ENCODE measurements around the gene BLMH.

DNA sequence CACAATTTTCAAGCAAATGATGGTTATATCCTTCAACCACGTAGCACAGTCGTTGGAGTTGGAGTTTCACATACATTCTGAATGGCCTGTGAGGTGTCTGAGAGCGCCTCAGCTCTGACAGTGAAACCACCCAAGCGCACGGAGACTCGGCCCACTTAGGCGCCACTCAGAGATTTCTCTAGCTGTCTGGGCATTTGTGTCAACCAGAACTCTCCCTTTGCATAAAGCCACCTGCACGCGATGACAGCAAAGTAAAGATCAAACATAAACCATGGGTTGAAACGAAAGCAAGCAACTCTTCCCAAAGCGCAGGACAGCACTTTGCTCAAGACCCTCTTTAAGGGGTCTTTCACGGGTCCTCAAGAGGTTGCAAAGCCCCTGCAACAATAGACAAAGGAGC is 56.8 kb downstream of the BLMH start:
- TF ChIP-seq, protein P1, sequence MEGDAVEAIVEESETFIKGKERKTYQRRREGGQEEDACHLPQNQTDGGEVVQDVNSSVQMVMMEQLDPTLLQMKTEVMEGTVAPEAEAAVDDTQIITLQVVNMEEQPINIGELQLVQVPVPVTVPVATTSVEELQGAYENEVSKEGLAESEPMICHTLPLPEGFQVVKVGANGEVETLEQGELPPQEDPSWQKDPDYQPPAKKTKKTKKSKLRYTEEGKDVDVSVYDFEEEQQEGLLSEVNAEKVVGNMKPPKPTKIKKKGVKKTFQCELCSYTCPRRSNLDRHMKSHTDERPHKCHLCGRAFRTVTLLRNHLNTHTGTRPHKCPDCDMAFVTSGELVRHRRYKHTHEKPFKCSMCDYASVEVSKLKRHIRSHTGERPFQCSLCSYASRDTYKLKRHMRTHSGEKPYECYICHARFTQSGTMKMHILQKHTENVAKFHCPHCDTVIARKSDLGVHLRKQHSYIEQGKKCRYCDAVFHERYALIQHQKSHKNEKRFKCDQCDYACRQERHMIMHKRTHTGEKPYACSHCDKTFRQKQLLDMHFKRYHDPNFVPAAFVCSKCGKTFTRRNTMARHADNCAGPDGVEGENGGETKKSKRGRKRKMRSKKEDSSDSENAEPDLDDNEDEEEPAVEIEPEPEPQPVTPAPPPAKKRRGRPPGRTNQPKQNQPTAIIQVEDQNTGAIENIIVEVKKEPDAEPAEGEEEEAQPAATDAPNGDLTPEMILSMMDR (IDR thresholded peaks at IDR 0.05) = no peak
- TF ChIP-seq EZH2 (IDR thresholded peaks at IDR 0.05; ENCODE audit: borderline replicate concordance, insufficient read depth, low read depth, low read length, poor library complexity, severe bottlenecking) = no peak

Data from B cell (primary cell).